Pancreas (tissue), 10 donors: ENCODE measurements around the gene FLYWCH2. TPM values are rescaled to one million over a fixed set of nuclear protein-coding genes. Genes with fewer than 3 reads are reported as not detected.

Source experiments
- ATAC-seq, 4 donors: fragments of 200-7000 bp; cut with Tn5 transposase; one replicate each; pipeline versions ENCODE4 v1.8.0 to v1.9.1; 2020; ENCODE audit warnings: mild to moderate bottlenecking in 4 of 4, moderate library complexity in 4 of 4
- DNase-seq, 6 donors: peaks; one replicate each; pipeline ENCODE4 v3.0.0-alpha.2; 2020
- FAIRE-seq: peaks from 2 replicates; lab custom pipeline; 2012; peaks lifted over from hg19 to GRCh38; lab: Jason Lieb, UNC
- H3K27ac ChIP-seq, 4 donors: fragments of 200-600 bp; sonication (generic); 1 replicate in 3 of 4; 2 replicates in 1 of 4; pipeline versions ENCODE4 v1.5.0 to v1.8.0; 2020
- H3K27me3 ChIP-seq, 4 donors: fragments of 200-600 bp; one replicate each; pipeline ENCODE4 v1.8.0; 2021
- H3K36me3 ChIP-seq, 3 donors: fragments of 200-600 bp; sonication (generic) in 1 of 3; one replicate each; pipeline versions ENCODE4 v1.5.0 to v1.8.0; 2020 to 2021
- H3K4me1 ChIP-seq, 3 donors: fragments of 200-600 bp; one replicate each; pipeline ENCODE4 v1.8.0; 2021
- H3K4me3 ChIP-seq, 4 donors: fragments of 200-600 bp; sonication (generic) in 2 of 4; one replicate each; pipeline versions ENCODE4 v1.5.0 to v1.8.0; 2020 to 2021
- H3K9me3 ChIP-seq, 4 donors: fragments of 200-600 bp; one replicate each; pipeline ENCODE4 v1.8.0; 2021
- CTCF ChIP-seq, 4 donors: fragments of 200-600 bp; sonication (generic) in 3 of 4; IDR thresholded peaks; one replicate each; pipeline versions ENCODE4 v1.5.0 to v1.8.0; 2021; ENCODE audit warnings: antibody characterized with exemption in 4 of 4
- WGBS, 2 donors: extraction: QIAGEN DNeasy Blood & Tissue Kit; methylation state at CpG; one replicate each; pipeline ENCODE4 v1.1.7; 2013; 5-methylcytosine and 5-hydroxymethylcytosine counted together
- intact Hi-C, 3 donors: fragments of 100-400 bp; cut with DNase I; formaldehyde crosslinking; loops; one replicate each; pipeline versions ENCODE4 v1.11.1 to v1.14.2; 2022
- polyA plus RNA-seq, 2 donors: library from polyadenylated mRNA; stranded (reverse); fragments of 200-250 nt; gene quantifications; one replicate each; pipeline ENCODE4 v1.2.3, GENCODE V29; 2013
- total RNA-seq, 6 donors: library from RNA; stranded (reverse); fragmentation: NEBNext Ultra II Directional in 4 of 6; extraction: Animal tissue kit (Norgen Biotek cat#: 25700) in 4 of 6; gene quantifications; one replicate each; pipeline versions ENCODE4 v1.2.1 to v1.2.4, GENCODE V29; 2021 to 2023
- donor health status: healthy with polysubstance abuse.
- donor health status: DM: no; HTN: no; CAD: no; lungs with moderate emphysema.
- donor health status: DM: no; HTN: no; CAD: no.
- donor health status: control.
- donor health status: control.
- donor health status: Bipolar disorder and iron deficiency.
- donor health status: DM: yes; HTN: yes; CAD: no.
- donor health status: DM: no; HTN: no; CAD: no.
- donor health status: DM: no; HTN: no; CAD: no.
- donor health status: DM: yes; HTN: yes; CAD: no.

FLYWCH2 gene
- total and polyA plus RNA-seq, 8 donors: 5.8 to 26.1 (median 8.4) TPM

DNA sequence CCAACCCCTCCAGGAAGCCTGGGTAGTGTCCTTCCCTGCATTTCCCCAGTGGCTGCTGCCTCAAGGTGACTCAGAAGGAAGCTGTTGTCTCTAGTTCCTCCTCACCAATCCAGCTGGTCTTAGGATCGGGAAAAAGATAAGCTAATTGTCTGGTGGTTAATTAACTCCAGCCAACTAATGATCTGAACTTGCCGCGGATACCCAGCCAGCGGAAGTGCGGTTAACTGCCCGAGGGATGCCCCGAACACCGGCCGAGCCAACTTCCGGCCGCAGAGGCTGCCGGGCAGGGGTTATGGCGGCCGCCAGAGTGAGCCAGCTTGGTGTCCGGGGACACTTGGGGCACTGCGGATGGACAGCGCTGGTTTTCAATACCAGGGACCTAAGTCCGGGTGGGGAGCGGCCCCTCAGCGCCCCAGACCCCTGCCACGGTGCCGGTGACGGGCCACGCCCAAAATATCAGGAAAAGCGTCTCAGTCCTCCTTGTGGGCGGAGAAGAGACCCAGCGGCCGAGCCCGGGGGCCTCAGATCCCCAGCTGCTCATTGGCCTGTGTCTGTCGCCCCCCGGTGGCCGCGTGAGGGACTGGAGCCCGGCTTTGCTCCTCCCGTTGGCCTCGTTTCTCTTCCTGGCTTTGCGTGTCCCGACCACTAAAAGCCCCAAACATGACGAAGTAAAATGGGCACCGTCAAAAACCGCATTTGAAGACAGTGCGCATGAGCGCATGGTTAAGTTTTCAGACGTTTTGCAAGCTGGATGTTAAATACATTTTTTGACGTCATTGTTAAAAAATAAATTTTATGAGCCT lies 14.8 kb upstream of the FLYWCH2 start:
- H3K27ac ChIP-seq: peak overlapping the region; percentile 84 to 92 (median 90)
- TF ChIP-seq CTCF (IDR thresholded peaks at IDR 0.05): peak; percentile 96 to 99 (median 98)
- H3K9me3 ChIP-seq: no peaks in the 10 kb centered on the region
- DNase-seq (peak; percentile 89 to 98 (median 94)), ATAC-seq (peak; percentile 98 to 99 (median 98)), FAIRE-seq (no peak)
- intact Hi-C loops: loop anchor here in 1 of 3 donors (2.0 kb wide), 1 partner anchor 27 kb away; no protein-coding TSS in a partner anchor
- H3K36me3 ChIP-seq: no peaks in the 10 kb centered on the region
- peak overlapping the region; percentile 40 to 63 (median 48) for H3K4me3 ChIP-seq
- no peaks in the 10 kb centered on the region for H3K4me1 ChIP-seq
- 1% methylated on average over 44 to 45 of the region's 45 CpGs for WGBS, 2 donors
- peaks cover 0 to 5% (median 0%) of the 10 kb centered on the region in 4 donors for H3K27me3 ChIP-seq

GRCh38 chr16:2871926-2872325 lies 11.1 kb upstream of the FLYWCH2 start:
- FAIRE-seq (no peak), DNase-seq (no peak), ATAC-seq (no peak)
- intact Hi-C loops: loop anchor here in 1 of 3 donors (5.0 kb wide), 1 partner anchor 45 kb away; no protein-coding TSS in a partner anchor
- Histone ChIP-seq H3K27ac (no peak overlapping the region), H3K4me1 (no peaks in the 10 kb centered on the region), H3K36me3 (no peaks in the 10 kb centered on the region), H3K27me3 (peaks cover 0 to 5% (median 0%) of the 10 kb centered on the region in 4 donors), H3K4me3 (no peak overlapping the region), H3K9me3 (no peaks in the 10 kb centered on the region)
- WGBS, 2 donors: 55 to 61% methylated on average over 6 of the region's 6 CpGs
- no peak for TF ChIP-seq CTCF (IDR thresholded peaks at IDR 0.05)

GRCh38 chr16:2874032-2874911 lies 8.7 kb upstream of the FLYWCH2 start:
- FAIRE-seq: no peak
- Histone ChIP-seq H3K4me3 (no peak overlapping the region), H3K27me3 (peaks cover 0 to 5% (median 0%) of the 10 kb centered on the region in 4 donors), H3K4me1 (no peaks in the 10 kb centered on the region), H3K9me3 (no peaks in the 10 kb centered on the region), H3K27ac (no peak overlapping the region), H3K36me3 (no peaks in the 10 kb centered on the region)
- no peak for DNase-seq
- ATAC-seq: no peak
- TF ChIP-seq CTCF (IDR thresholded peaks at IDR 0.05): no peak
- intact Hi-C loops: loop anchor here in 1 of 3 donors (5.0 kb wide), 1 partner anchor 43 kb away; no protein-coding TSS in a partner anchor
- 45 to 50% methylated on average over 21 of the region's 21 CpGs for WGBS, 2 donors

DNA sequence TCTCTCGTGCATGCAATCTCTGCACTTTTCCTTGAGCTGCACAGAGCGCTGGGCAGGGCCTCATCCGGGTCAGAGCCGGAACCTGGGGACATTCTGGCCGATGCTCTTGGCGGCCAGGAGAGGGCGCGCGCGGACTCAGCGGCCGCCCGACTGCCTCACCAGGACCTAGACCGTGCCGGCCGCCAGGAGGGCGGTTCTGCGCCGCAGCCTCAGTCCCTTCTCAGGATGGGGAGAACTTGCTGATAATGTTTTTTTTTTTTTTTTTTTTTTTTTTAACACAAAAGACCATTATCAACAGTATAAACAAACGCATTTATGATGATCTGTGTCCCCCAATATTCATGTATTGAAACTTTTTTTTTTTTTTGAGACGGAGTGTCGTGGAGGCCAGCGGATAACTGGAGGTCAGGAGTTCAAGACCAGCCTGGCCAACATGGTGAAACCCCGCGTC lies 8.1 kb upstream of the FLYWCH2 start:
- TF ChIP-seq CTCF (IDR thresholded peaks at IDR 0.05): peak; percentile 92 to 97 (median 95)
- no peaks in the 10 kb centered on the region for H3K36me3 ChIP-seq
- H3K4me1 ChIP-seq: no peaks in the 10 kb centered on the region
- FAIRE-seq: peak; percentile 51
- H3K9me3 ChIP-seq: no peaks in the 10 kb centered on the region
- peaks cover 0 to 5% (median 0%) of the 10 kb centered on the region in 4 donors for H3K27me3 ChIP-seq
- DNase-seq: peak; percentile 65 to 91 (median 82)
- intact Hi-C loops: loop anchor here in 1 of 3 donors (5.0 kb wide), 1 partner anchor 42 kb away; no protein-coding TSS in a partner anchor
- ATAC-seq: peak; percentile 99 to 100 (median 100)
- H3K4me3 ChIP-seq: no peak overlapping the region
- 7 to 9% methylated on average over 25 of the region's 25 CpGs for WGBS, 2 donors
- no peak overlapping the region for H3K27ac ChIP-seq
